ENCODE results near the gene SDC3.

GRCh38 chr1:30856260-30856790 is 52.2 kb downstream of the SDC3 start:
- TF ChIP-seq CTCF (IDR thresholded peaks at IDR 0.05; ENCODE audit: insufficient read depth, low read length): no peak
- no peak for TF ChIP-seq REST (IDR thresholded peaks at IDR 0.05; ENCODE audit: insufficient replicate concordance, low read depth)
- no peak for TF ChIP-seq POLR2AphosphoS5 (IDR thresholded peaks at IDR 0.05; ENCODE audit: low read depth)
- no peak for TF ChIP-seq GABPA (IDR thresholded peaks at IDR 0.05; ENCODE audit: low read depth)

Measured in HL-60 (cell line).